Vagina (tissue), 2 donors: ENCODE measurements around the gene DRD1. TPM values are rescaled to one million over a fixed set of nuclear protein-coding genes. Genes with fewer than 3 reads are reported as not detected.

Source experiments
- DNase-seq, 2 donors: peaks; one replicate each; pipeline ENCODE4 v3.0.0-alpha.2; 2017; ENCODE audit errors: extremely low spot score in 2 of 2
- H3K27ac ChIP-seq: fragments of 200-600 bp; sonication (generic); one replicate; pipeline ENCODE4 v1.5.1; 2019
- H3K27me3 ChIP-seq: fragments of 200-600 bp; sonication (generic); one replicate; pipeline ENCODE4 v1.5.1; 2019
- H3K36me3 ChIP-seq, 2 donors: fragments of 200-600 bp; sonication (generic); one replicate each; pipeline ENCODE4 v1.5.1; 2017 to 2019
- H3K4me1 ChIP-seq: fragments of 200-600 bp; sonication (generic); one replicate; pipeline ENCODE4 v1.5.1; 2019
- H3K4me3 ChIP-seq, 2 donors: fragments of 200-600 bp; sonication (generic); 1 replicate in 1 of 2; 2 replicates in 1 of 2; pipeline ENCODE4 v1.5.1; 2016 to 2019
- H3K9me3 ChIP-seq: fragments of 200-600 bp; sonication (generic); one replicate; pipeline ENCODE4 v1.5.1; 2019
- CTCF ChIP-seq, 3 experiments: fragments of 450-650 bp in 2 of 3; fragments of 200-600 bp in 1 of 3; sonication (generic) in 1 of 3; IDR thresholded peaks; one replicate each; pipeline ENCODE4 v1.5.1; 2017 to 2019; ENCODE audit warnings: antibody characterized with exemption in 3 of 3, mild to moderate bottlenecking in 2 of 3, moderate library complexity in 2 of 3
- POLR2A ChIP-seq, 2 donors: fragments of 450-650 bp; IDR thresholded peaks; one replicate each; pipeline ENCODE4 v1.6.1; 2017; ENCODE audit warnings: antibody characterized with exemption in 2 of 2, mild to moderate bottlenecking in 2 of 2, moderate library complexity in 2 of 2
- POLR2AphosphoS5 ChIP-seq, 2 donors: sonication (generic); formaldehyde crosslinking; IDR thresholded peaks; one replicate each; pipeline ENCODE4 v1.9.0; 2017; ENCODE audit warnings: antibody characterized with exemption in 2 of 2, mild to moderate bottlenecking in 2 of 2, low read depth in 1 of 2; ENCODE audit not compliant: insufficient read depth in 1 of 2
- intact Hi-C: fragments of 100-400 bp; cut with DNase I; formaldehyde crosslinking; loops from one replicate; pipeline ENCODE4 v1.15.1; 2023
- total RNA-seq: library from RNA; depleted of rRNA; stranded (reverse); fragments of >200 nt; gene quantifications from one replicate; pipeline ENCODE4 v1.2.3, GENCODE V29; 2016

The DRD1 gene
- total RNA-seq, 1 donor from 2014 or later = not detected

DNA sequence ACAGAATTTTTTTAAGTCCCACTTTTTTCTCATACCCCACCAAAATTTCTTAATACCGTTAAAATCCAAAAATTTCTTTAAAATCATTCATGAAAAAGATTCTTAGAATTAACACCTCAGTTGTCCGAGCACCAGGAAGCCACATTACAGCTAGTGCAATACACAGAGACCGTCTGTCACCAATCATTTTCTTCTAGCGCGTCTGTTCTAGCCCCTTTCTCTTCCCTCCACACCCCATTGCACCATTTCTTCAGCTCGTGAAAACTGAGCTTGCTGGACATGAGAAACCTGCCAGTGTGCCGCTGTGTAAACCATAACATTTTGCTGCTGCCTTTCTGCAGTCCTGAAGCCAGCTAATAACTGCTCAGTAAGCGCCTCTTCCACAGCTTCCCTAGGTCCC is 39.4 kb upstream of the DRD1 start:
- Histone ChIP-seq H3K4me3 (no peak overlapping the region), H3K27me3 (no peaks in the 10 kb centered on the region), H3K9me3 (no peaks in the 10 kb centered on the region), H3K4me1 (peaks cover 33% of the 10 kb centered on the region), H3K27ac (no peak overlapping the region), H3K36me3 (peaks cover 0 to 9% of the 10 kb centered on the region in 2 donors)
- no peak for DNase-seq
- intact Hi-C loops = no loop called here
- TF ChIP-seq CTCF (IDR thresholded peaks at IDR 0.05) = no peak

GRCh38 chr5:175479125-175479881 is 35.3 kb upstream of the DRD1 start:
- peaks cover 33% of the 10 kb centered on the region for H3K4me1 ChIP-seq
- H3K27me3 ChIP-seq = no peaks in the 10 kb centered on the region
- H3K4me3 ChIP-seq = peak overlapping the region; percentile 80 to 100
- DNase-seq = no peak
- no peaks in the 10 kb centered on the region for H3K9me3 ChIP-seq
- intact Hi-C loops = no loop called here
- no peaks in the 10 kb centered on the region for H3K36me3 ChIP-seq
- no peak for TF ChIP-seq CTCF (IDR thresholded peaks at IDR 0.05)
- TF ChIP-seq POLR2AphosphoS5 (IDR thresholded peaks at IDR 0.05; ENCODE audit: insufficient read depth in 1 of 2, low read depth in 1 of 2) = no peak
- TF ChIP-seq POLR2A (IDR thresholded peaks at IDR 0.05) = no peak
- H3K27ac ChIP-seq = peak overlapping the region; percentile 81

DNA sequence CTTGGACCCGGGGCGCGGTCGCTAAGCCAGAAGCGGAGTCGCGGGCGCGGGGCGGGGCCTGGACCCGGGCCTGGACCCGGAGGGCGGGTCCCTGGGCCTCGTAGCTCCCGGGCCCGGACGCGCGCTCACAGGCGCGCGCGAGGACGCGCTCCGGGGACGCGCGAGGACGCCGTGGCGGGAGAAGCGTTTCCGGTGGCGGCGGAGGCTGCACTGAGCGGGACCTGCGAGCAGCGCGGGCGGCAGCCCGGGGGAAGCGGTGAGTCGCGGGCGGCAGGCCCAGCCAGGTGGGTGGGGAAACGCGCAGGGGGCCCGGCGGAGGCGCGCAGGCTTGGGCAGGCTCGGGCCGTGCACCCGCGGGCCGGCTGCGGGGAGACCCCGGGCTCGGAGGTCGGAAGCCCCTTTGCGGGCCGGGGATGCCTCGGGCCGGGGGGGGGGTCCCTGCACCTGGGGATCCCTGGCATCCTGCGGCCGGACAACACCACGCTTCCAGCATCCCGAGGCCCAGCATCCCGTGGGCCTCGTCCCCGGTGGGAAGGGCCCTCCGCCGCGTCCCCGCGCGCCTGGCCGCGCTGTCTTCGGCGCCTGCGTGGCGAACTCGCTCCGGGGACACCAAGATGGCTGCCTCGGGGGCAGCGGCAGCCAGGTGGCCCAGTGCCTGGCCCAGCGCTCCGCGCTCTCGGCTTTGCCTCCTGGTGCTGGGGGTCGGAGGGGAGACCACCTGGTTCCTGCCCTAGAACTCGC is 34.6 kb upstream of the DRD1 start, which contains the start of gene SFXN1:
Gene SFXN1 (plus strand): TSS at position 177 of the 741 bp plus-strand sequence. CDS start 13,544 bp downstream, outside the sequence.
- intact Hi-C loops = no loop called here
- peak within 1 kb of the TSS; percentile 80 to 100 for H3K4me3 ChIP-seq
- H3K36me3 ChIP-seq = no peaks in the 10 kb centered on the region
- TF ChIP-seq POLR2A (IDR thresholded peaks at IDR 0.05) (peak in 1 of 2 donors; percentile 50), POLR2AphosphoS5 (IDR thresholded peaks at IDR 0.05; ENCODE audit: insufficient read depth in 1 of 2, low read depth in 1 of 2) (no peak)
- no peak for DNase-seq
- no peaks in the 10 kb centered on the region for H3K27me3 ChIP-seq
- H3K4me1 ChIP-seq = peaks cover 33% of the 10 kb centered on the region
- H3K27ac ChIP-seq = peak within 1 kb of the TSS; percentile 81
- no peaks in the 10 kb centered on the region for H3K9me3 ChIP-seq

GRCh38 chr5:175478008-175478383 is 34.0 kb upstream of the DRD1 start:
- no peaks in the 10 kb centered on the region for H3K27me3 ChIP-seq
- H3K4me3 ChIP-seq = peak overlapping the region; percentile 80 to 100
- H3K27ac ChIP-seq = peak overlapping the region; percentile 81
- DNase-seq = no peak
- H3K9me3 ChIP-seq = no peaks in the 10 kb centered on the region
- H3K4me1 ChIP-seq = peaks cover 33% of the 10 kb centered on the region
- intact Hi-C loops = no loop called here
- TF ChIP-seq POLR2AphosphoS5 (IDR thresholded peaks at IDR 0.05; ENCODE audit: insufficient read depth in 1 of 2, low read depth in 1 of 2) (no peak), CTCF (IDR thresholded peaks at IDR 0.05) (no peak), POLR2A (IDR thresholded peaks at IDR 0.05) (no peak)
- no peaks in the 10 kb centered on the region for H3K36me3 ChIP-seq

GRCh38 chr5:175477440-175477839 is 33.5 kb upstream of the DRD1 start:
- no peak for TF ChIP-seq POLR2A (IDR thresholded peaks at IDR 0.05)
- TF ChIP-seq POLR2AphosphoS5 (IDR thresholded peaks at IDR 0.05; ENCODE audit: insufficient read depth in 1 of 2, low read depth in 1 of 2) = no peak
- no peak for TF ChIP-seq CTCF (IDR thresholded peaks at IDR 0.05)
- intact Hi-C loops = no loop called here
- H3K36me3 ChIP-seq = no peaks in the 10 kb centered on the region
- no peak overlapping the region for H3K4me3 ChIP-seq
- no peak overlapping the region for H3K27ac ChIP-seq
- no peak for DNase-seq
- no peaks in the 10 kb centered on the region for H3K9me3 ChIP-seq
- H3K27me3 ChIP-seq = no peaks in the 10 kb centered on the region
- H3K4me1 ChIP-seq = peaks cover 32% of the 10 kb centered on the region
